ENCODE results near the gene VEPH1.

The VEPH1 gene

DNA sequence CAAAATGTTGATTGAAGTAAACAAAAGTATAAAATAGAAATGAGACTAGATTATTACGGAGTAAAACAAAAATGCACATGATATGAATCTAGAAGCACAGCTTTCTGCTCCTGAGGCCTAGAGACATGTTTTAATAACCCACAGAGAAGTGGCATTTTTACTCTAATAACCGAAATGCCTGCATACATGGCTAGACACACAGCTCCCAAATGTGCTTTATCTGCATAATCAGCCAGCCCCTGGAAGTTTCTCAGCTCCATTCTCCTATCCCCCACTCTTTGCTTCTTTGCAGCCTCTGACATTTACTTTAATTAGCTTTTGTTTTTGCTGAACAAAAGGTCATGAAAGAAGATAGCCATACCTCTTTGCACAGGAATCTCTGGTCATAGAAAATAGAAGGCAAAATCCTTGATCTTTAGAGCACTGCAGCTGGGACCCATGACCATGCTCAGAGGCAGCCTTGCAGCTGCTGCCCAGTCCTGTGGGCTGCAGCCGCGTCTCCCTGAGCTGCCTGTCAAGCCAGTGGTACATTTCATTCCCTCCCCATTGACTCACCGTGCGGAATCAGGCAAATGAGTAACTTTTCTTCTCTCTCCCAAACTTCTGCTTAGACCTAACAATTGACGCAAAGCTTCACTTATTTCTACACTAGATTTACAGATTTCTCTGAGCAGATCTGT is at the start of gene VEPH1:
Gene VEPH1 (minus strand): TSS at position 501 of the 680 bp plus-strand sequence. CDS start 8,067 bp downstream, outside the sequence.
- DNase-seq (ENCODE audit: extremely low read depth in 1 of 2, low read depth in 1 of 2) = no peak

DNA sequence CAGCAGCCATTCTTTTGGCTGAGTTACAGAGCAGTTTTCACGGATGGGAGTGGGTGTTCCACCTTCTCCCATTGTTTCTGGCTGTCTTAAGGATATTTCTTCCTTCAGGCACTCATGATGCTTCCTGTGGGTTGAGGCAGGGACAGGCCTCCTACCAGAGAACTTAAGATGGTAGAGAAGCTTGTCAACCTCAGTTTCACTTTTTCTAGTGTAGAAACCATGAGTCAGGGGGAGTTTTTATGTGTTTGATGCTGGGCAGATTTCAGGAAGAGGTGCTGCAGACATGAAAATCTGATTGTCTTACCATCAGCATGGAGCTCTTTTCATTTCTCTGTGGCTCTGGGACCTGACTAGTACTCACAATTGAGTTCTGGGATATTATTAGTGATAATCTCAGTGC is 48.7 kb upstream of the VEPH1 start:
- DNase-seq (ENCODE audit: extremely low read depth in 1 of 2, low read depth in 1 of 2) = no peak

DNA sequence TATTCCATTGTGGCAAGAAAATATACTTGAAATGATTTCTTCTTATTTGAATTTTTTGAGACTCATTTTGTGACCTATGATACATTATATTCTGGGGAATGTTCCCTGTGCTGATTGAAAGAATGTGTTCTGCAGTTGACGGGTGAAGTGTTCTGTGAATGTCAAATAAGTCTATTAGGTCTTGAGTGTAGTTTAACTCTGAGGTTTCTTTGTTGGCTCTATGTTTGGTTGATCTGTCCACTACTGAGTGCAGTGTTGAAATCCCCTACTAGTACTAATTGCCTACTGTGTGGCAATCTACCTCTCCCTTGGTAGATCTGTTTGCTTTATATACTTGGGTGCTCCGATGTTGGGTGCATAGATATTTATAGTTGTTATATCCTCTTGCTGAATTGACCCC is 46.3 kb upstream of the VEPH1 start:
- no peak for DNase-seq (ENCODE audit: extremely low read depth in 1 of 2, low read depth in 1 of 2)

DNA sequence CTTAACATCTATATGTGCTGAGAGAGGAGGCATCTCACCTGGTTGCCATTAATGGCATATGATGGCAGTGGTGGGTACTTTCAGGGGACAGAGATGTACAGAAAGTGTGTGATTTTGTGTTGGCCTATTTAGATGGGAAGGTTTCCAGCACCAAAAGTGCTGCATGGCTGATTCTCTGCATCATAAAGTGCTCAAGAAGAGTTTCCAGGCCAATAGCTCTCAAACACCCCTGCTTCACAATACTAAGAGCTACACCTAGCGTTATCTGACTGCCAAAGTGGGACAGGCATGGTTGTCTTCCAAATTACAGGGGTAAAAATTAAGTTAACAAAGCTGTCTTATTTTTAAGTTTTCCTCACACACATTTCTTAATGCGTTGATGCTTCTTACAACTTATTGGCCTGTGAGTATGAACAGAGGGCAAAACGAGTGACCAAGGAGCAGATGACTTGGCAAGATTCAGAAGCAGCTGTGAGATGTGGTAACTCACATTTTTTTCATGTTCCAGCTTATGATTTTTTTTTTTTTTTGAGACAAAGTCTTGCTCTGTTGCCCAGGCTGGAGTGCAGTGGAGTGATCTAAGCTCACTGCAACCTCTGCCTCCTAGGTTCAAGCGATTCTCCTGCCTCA is 41.4 kb upstream of the VEPH1 start:
- no peak for DNase-seq (ENCODE audit: extremely low read depth in 1 of 2, low read depth in 1 of 2)

DNA sequence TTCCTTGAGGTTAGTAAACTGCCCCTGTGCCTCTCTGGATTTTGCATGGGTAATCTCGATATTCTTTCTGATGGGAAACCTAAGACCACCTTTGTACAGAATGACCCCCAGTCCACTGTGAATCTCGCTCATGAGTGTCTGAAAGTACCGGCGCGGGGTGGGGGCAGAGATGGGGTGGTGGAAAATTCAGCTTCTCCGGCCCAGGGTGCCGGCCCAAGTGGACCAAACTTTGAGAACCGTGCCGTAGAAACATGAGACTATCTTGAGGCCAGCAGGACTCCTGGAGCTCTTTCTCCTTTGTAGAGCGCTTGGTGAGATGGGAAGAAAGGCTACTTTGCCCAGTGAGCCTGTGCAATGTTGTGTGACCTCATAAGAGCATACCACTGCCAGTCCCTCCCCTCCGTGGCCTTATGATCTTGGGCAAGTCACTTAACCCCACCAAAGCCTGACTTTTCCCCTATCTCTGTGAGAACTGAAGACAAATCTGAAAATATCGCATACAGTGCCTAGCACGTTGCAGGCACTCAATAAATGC is 40.4 kb upstream of the VEPH1 start:
- DNase-seq (ENCODE audit: extremely low read depth in 1 of 2, low read depth in 1 of 2) = no peak

DNA sequence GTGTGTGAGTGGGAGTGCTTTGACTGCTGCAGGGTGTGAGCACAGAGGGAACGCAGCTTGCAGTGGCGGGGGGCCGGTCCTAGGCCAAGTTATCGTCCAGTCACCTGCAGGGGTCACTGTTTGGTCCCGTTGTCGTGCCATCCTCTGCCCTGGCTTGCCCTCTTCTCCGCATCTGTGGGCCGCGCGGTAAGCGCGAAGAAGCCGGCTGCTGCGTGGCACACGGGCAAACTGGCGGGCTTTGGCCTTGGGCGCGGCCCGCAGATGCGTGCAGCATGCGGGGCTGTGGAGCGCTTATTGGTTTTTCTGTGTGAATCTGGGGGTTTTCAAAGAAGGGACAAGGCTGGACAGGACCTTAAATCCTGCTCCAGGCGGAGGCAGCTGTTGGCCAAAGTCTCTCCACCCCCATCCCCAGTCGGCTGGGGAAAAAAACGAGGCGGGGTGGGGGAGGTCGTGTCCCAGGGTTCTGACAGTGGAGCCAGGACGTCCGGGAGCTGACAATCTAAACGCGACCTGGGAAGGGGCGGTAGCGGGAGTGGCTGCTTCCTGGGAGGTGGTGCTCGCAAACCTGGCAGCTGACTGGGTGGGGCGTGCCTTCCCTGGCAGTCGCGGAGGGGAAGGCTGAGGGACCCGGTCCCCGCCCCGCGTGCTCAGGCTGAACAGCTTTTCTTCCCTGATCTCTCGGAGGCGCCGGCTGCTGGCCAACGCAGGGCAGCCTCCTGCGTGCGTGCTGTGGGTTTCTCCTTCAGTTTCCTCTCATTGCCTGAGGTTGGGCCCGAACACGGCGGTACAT is 39.7 kb upstream of the VEPH1 start:
- DNase-seq (ENCODE audit: extremely low read depth in 1 of 2, low read depth in 1 of 2) = no peak

DNA sequence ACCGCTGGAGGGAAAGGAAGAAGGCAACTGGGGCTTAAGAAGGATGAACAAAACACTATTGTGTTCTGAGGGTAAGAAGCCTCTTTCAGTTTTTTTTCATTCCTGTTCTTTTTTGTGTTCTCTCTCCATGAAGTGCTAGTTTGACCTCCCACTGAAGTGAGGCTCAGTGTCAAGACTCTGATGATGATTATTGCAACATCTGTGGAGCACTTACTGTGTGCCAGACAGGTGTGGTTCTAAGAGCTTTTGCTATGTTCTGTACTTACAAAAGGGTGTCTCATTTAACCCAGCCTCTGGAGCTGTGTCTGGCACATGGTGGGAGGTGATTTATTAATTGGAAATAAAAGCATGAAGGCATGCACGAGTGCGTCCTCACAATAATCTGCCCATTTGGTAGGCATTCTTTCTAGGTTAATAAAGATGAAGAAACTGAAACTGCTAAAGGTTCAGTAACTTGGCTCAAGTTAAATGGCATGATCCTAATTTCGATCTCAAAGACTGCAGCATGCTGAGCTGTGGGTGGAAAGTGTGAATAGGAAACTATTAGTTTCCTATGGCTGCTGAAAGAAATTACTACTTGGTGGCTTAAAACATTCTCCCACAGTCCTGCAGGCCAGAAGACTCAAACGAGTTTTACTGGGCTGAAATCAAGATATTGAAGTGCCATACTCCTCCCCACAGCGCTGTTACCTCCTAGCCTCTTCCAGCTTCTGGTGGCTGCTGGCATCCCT is 38.5 kb upstream of the VEPH1 start:
- DNase-seq (ENCODE audit: extremely low read depth in 1 of 2, low read depth in 1 of 2) = no peak

DNA sequence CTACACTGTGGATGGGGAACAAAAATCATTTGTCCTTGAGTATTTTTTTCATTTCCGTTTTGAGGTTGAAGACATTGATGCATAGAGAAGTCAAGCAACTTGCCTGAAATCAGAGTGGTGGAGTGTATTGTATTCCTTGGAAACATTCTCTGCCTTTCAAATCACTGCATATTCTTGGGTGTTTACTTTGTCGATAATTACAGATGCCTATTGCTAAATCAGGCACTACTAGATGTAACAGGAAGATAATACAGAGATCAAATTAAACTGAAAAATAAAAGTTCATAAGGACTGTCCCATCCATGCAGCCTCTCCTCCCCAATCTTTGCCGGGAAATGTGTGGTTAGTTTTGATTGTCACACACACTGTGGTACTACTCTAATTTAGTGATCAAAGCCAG is 37.4 kb upstream of the VEPH1 start:
- DNase-seq (ENCODE audit: extremely low read depth in 1 of 2, low read depth in 1 of 2) = no peak

DNA sequence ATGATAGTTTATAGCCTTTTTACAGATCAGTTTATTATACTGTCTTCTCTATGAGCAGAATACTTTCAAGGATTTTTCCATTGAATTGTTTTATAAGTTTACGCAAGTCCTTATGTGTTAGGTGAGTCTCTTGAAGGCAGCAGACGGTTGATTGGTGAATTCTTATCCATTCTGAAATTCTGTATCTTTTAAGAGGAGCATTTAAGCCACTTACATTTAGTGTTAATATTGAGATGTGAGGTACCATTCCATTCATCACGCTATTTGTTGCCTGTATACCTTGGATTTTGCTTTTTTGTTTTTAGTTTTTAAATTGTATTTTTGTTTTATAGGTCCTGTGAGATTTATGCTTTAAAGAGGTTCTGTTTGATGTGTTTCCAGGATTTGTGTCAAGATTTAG is 32.5 kb upstream of the VEPH1 start:
- no peak for DNase-seq (ENCODE audit: extremely low read depth in 1 of 2, low read depth in 1 of 2)

DNA sequence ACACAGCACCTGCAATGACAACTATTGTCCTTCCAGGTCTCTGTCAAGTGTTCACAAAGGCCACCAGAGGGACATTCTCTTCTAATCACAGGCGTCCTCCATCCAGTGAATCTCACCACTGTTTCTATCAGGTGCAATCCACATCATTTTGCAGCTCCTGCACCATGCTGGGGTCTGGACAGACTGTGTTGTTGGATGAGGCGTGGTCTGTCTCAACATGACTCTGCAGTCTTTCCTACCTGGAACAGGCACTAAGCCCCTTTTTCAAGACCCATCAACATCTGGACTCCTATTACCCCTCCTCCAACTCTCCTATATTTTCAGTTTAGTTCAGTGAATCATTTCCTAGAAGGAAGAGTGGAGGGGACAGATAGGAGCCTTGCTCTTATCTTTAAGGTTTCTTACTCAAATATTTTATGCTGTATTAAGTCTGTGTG is 31.5 kb upstream of the VEPH1 start:
- no peak for DNase-seq (ENCODE audit: extremely low read depth in 1 of 2, low read depth in 1 of 2)

DNA sequence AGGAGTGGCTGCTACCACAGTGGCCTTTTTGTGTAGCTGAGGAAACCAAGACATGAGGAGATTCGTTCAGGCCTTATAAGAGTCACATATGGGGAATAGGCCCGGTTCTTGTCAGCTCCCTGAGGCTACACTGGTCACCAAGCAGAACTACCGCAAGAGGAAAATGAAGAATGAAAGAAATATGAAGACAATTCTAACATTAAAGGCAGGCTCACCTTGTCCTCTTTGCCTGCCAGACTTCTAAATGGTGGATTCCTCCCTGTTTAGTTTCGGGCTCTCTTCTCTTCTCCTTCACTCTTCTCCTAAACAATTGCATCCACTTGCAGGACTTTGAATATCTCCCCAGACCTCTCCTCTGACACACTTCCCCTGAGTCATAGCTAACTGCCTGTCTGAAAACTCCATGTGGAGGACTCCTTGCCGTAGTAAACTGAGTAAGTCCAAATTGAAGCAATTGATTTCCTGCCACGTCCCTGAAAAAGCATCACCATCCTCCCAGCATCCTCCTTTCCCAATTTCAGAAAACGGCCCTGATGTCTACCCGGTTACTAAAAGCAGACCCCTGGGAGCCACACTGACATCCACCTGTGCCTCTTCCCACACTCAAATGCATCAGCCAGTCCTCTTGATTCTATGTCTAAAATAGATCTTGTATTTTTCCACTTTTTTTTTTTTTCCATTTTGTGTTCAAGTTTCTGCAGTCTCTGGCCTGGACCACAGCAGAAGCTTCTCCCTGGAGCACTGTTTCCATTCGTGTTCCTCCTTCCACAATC is 30.3 kb upstream of the VEPH1 start:
- no peak for DNase-seq (ENCODE audit: extremely low read depth in 1 of 2, low read depth in 1 of 2)

DNA sequence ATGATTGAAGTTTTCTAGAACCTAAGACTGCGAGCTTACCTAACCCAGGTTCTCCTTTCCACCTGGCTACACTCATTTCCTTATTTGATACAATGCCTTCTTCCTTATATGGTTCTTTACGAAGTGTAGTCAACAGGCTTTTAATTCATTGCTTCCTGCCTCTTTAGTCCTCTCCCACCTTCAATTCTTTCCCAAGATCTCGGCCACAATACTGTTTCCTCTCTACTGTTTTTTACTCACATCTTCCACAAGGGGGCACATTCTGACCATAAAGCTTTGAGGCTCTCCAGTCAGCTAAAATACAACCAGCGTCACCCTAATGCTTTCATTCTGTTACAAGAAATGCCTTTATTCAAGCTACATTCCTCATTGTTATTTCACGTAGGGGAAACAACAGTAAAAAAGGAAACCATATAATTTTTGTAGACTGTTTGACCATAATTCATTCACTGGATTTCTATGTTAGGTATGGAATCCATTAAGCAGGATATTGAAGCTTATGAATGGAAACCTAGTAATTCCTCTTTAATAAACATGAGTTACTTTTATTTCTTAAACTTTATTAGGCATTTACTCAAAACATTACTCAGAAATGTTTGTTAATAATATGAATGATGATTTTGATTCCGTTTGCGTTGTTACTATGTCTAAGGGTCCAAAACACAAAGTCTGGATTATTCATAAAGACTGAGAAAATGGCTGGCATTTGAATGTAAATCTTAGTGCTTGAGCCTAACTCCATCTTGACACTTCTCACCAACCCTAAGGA is 29.5 kb upstream of the VEPH1 start:
- no peak for DNase-seq (ENCODE audit: extremely low read depth in 1 of 2, low read depth in 1 of 2)

DNA sequence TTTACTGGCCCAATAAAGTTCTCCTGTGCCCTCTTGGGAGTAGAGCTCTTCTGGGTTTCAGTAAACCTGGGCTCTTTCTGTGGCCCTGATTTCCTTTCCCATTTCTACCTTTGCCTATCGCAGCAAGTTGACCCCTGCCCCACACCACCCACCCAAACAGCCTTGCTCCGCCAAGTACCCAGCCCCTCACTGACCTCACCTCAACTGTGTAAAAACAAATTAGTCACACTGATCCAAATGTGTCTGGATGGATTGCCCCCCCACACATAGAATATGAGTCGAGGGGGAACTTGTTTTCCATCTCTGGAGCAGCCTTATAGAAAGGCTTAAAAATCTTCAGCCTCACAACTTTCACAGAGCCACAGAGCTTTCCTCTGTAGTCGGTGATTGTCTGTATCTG is 28.6 kb upstream of the VEPH1 start:
- no peak for DNase-seq (ENCODE audit: extremely low read depth in 1 of 2, low read depth in 1 of 2)

DNA sequence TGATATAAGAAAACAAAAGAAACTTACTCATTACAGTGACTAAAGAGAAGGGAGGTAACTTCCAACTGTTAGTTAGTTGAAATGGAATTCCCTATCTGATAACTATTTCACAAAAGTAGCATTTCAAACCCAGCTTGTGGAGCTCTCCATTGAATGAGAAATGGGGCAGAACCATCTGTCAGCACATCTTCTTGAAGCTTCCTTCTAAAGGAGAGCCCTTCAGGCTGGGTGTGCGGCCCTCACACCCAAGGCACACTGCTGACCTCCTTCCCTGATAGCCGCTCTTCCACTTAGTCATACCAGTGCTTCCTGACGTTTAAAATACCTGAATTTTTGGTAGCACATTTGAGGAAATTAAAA is 28.1 kb upstream of the VEPH1 start:
- no peak for DNase-seq (ENCODE audit: extremely low read depth in 1 of 2, low read depth in 1 of 2)

DNA sequence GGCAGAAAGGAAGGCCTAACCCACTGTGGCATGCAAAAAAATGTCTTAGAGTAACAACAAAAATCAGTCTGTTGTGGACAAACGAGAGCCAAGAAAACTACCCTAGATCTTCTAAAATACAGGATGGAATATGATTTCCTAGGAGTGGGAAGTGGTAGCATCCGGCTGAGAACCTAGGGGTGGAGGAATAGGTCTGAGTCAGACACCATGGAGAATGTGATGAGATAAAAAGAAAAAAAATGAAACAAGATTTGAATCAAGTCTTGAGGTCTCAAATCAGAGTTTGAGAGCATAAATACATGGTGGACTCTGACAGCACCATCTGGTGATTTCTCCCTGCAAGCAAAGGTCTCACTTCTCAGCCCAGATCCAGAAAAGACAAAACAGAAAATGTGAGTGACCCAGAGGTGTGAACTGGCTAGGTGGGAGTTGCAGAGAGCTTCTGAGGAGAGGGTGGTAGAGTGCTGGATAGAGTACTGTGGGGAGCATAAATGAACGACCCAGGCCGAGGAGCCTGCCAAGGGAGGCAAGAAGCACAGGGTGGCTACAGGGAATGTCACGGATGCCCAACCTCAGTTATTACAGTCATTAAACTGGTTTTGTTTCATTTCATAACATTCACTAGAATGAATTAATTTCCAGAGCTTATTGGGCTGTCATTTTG is 27.6 kb upstream of the VEPH1 start:
- DNase-seq (ENCODE audit: extremely low read depth in 1 of 2, low read depth in 1 of 2) = no peak

DNA sequence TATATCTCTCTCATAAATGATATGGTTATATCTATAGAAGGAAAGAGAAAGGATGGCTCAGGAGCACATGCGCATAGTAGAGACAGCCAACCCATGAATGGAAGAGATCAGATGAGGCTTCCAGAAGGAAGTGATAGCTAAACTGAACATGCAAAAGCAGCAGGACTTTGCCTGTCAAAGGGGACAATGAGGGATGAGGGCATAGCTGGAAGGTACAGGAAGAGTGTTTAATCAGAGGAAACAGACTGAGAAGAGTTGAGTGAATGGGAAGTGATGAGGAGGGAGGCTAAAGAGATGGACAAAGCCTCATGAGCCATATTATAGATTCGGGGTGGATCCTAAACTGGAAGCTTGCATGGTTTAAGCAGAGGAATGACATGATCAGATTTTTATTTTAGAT is 26.5 kb upstream of the VEPH1 start:
- no peak for DNase-seq (ENCODE audit: extremely low read depth in 1 of 2, low read depth in 1 of 2)

DNA sequence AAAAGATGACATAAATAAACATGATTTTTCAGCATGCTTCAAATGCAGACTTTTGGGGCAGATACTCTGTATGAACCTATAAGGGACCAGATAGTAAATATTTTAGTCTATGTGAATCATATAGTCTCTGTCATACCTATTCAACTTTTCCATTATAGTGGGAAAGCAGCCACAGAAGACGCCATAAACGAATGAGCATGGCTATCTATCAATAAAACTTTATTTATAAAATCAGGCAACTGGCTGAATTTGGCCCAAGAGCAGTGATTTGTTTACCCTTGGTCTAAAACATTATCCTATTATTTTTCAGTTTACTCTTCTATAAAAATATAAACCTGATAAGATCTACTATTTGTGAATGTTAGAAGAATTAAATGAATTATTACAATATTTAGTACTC is 25.9 kb upstream of the VEPH1 start:
- no peak for DNase-seq (ENCODE audit: extremely low read depth in 1 of 2, low read depth in 1 of 2)

DNA sequence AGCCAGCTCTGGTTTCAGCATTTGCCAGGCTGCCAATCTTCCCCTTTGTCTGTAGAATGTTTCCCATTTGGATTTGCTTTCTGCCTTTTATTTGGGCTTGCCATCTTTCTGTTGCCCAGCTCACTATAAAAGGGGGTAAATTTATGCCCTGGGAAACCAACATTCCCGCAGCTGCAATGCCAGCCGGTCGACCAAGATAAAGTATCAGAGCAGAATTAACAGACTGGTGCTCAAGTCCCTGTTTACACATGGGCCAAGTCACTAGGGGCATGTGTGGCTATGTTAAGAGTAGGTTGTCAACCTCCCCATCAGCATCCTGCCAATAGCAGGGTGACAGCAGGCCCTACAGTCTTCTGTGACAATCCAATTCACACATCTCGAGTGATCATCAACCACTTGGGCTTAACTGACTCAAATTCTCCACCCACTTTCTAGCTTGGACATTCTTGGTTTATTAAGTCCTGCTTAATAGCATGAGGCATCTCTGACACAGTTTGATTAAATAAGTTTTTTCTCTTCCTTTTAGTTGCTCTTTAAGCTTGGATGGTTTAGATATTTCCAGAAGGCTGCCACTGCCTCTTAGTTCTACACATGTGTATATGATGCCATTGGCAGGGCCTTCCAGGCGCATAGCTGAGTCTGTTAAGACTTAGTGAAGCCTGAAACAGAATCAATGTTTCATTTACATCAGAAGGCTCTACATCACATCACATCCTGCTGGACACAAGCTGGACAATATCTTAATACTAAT is 24.1 kb upstream of the VEPH1 start:
- no peak for DNase-seq (ENCODE audit: extremely low read depth in 1 of 2, low read depth in 1 of 2)

Measured in activated CD8-positive, alpha-beta memory T cell treated with anti-CD3 and anti-CD28 coated beads for 1 hour (primary cell).